NCI-H1417 (cell line): ENCODE data around the gene MRNIP.
A peak's percentile ranks its signal among the peaks of the same experiment; 100 is the strongest.

Source experiments
- DNase-seq, 3 experiments: peaks; one replicate each; lab custom pipeline; 2025; lab: John Stamatoyannopoulos, UW

Gene MRNIP, protein sequence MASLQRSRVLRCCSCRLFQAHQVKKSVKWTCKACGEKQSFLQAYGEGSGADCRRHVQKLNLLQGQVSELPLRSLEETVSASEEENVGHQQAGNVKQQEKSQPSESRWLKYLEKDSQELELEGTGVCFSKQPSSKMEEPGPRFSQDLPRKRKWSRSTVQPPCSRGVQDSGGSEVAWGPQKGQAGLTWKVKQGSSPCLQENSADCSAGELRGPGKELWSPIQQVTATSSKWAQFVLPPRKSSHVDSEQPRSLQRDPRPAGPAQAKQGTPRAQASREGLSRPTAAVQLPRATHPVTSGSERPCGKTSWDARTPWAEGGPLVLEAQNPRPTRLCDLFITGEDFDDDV

DNA sequence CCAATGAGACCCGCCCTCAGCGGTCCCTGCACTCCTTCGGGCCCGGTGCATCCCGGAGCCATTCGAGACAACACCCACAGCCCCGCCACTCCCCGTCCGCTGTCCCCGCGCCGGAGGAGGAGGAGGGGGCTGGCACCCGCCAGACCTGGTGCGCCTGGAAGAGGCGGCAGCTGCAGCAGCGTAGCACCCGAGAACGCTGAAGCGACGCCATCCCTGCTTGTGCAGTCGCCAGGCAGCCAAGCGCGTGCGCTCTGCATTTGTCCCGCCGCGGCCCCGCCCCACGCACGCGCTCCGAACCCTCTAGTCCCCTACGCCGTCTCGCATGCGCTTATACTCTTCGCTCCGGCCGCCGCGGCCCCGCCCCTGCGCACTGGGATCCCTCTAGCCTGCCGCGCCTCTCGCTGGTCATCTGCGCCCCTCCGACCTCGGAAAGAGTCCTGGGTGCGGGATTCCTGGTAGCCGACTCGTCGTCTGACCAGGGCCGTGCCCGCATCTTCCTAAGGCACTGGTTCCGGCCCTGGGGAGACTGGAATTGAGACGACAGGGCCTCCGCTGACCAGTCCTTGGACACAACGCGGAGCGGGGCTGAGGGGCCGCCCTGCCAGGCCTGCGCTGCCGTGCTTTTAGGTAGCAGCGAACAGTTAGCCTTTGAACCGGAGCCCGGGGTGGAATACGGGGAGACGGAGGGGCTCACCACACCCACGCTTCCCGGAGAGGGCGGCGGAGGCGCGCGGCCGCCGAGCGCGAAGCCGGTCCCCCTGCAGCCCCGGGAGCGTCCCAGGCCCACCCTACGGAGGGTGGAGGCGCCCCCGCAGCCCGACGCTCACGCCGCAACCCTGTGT lies at the start of gene MRNIP:
TSS of gene MRNIP (minus strand) at position 232 of the 842 bp plus-strand sequence. CDS start at position 211, 21 bp downstream.
- peak; percentile 90 to 97 (median 94) for DNase-seq

DNA sequence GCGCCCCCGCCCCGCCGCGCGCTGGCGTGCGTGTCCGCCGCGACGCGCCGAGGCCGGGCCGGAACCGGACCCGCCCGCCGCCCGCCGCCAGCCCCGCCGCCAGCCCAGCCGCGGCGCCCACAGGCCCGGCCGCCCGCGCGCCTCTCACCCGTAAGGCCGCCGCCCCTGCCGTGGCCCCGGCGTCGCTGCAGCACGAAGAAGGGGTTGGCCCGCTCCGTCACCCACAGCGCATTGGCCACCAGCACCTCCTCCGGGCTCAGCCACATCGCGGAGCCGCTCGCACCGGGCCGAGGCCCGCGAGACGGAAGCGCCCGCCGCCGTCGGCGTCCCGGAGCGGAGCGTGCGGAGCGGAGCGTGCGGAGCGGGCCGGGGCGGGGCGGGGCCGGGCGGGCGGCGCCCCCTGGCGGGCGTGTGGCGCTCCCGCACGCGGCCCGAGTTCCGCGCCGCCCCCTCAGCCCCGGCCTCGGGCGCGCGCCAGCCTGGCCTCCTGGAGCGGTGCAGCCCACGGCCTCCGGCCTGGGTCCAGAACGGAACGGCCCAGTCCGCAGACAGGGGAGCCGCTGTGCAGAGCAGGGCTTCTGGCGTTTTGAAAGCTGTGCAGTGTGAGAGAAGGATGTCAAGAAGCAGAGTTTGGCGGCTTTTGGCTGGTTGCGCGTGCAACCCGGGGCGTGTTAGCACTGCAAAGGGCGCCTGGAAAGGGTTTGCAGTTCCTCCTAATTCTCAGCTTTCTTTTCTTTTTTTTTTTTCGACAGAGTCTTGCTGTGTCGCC lies 49.1 kb upstream of the MRNIP start, which contains the start of gene TBC1D9B:
TSS of gene TBC1D9B (minus strand) at position 342 of the 769 bp plus-strand sequence. CDS start at position 266, 76 bp downstream.
- peak; percentile 65 to 77 (median 69) for DNase-seq

DNA sequence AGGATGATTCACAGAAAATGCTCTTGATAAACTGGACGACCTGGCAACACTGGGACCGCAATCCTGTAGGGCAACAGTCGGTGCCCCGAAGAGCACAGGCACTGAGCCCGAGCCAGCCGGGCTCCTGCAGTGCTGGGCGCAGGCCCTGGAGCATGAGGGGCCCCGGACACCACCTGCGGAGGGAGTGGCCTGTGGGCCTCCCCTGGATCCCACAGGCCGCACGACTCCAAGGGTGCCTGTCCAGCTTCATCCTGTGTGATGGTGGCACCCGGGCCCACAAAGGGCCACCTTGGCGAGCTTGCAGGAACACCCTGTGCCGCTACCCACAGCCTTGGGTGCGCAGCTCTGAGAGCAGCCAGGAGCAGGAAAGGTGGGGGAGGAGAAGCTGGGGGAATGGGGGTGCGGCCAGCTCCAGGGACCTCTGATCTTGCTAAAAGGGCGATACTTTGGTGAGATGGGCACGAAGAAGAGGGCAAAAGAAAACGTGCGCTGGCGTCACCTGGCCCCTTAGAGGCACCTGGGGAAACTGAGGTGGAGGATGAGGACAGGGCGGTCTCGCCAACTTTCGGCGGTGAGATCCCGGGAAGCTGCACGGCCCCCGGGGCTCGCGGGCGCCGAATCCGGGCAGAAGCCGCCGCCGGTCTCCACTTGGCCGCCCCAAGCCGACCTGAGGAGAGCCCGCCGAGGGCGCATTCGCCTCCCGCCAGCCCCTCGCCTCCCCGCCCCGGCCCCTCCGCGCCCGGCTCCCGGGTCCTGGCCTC lies 48.4 kb upstream of the MRNIP start:
- DNase-seq = peak in 2 of 3 experiments; percentile 19 to 40

DNA sequence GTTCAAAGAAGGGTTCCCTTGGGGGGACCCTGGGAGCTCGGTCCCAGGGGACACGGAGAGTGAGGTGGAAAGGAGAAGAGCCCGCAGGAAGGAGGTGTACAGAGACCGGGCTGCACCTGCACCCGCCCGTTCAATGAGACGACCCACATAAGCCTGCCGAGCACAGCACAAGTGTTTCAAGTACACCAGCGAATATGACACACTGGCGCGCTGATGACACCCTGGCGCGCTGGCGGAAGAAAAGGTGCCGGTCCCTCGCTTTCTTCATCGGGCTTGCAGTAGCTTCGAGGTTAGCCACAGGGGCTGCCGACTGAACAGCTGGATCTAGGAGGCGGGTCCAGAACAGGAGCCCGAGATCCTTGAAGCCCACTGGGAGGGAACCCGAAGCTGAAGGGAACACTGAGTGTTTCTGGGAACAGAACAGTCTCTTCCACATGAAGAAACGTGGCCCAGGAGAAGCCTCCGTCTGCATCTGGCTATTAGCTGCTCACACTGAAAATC lies 47.7 kb upstream of the MRNIP start:
- DNase-seq = no peak

DNA sequence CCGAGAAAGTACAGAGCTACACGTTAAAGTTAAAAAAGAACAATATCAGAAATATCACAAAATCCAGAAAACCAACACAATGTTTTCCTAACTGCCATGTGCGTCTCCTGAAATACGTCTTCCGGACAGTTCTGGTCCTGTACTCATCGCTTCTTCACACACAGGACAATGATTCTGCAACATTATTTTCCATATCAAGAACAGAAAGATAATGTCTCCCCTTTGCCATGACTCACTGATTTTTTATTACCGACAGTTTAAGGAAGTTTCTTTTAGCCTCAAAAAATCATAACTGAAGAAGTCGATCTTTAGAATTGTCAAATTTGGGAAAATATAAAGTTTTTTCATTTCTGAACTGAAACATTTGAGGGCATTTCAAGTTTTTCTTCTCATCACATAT lies 46.5 kb upstream of the MRNIP start:
- no peak for DNase-seq

DNA sequence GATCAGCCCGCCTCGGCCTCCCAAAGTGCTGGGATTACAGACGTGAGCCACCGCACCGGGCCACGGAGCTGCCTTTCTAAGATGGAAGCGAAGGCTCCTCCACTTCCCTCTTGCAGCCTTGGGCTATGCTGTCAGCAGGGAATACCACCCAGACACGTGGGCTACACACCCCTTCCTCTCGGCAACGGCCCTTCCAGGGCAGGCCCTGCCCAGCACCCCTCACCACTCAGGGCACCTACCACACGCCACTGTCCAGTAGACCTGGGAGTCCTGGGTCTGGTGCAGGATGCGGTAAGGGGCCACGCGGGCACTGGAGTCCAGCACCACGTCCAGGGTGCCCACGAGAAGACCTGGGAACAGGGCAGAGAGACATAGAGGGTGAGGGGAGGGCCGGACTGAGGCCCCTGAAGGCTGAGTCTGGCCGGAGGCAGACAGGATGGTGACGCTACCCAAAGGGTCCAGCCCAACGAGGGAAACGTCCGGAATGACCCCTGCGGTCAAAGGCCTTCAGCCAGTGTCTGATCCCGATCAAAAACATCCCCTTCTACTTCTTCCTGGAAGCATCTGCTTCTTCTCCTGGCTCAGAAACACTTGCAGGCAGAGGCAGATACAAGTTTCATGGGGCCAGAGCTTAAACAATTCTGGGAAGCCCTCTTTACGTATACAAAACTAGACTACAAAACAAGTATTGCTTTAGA lies 46.0 kb upstream of the MRNIP start:
- DNase-seq = no peak

DNA sequence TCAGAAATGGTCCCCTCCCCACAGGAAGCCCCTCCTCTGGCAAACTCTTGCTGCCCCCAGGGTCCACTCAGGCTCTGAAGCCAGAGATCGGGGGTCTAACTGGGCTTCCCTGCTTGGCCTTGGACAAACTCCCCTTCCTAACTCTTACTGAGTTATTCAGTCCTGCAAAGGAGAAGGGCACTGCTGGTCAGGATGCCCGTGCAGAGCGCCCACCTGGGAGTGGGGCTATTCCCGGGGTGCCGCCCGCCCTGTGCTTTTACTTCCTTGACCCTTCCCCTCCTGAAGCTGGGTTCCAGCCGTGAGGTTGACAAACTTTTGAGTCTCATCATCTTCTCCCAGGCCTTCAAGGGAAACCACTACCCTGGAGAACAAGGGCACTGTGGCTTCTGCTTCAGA lies 44.1 kb upstream of the MRNIP start:
- no peak for DNase-seq

DNA sequence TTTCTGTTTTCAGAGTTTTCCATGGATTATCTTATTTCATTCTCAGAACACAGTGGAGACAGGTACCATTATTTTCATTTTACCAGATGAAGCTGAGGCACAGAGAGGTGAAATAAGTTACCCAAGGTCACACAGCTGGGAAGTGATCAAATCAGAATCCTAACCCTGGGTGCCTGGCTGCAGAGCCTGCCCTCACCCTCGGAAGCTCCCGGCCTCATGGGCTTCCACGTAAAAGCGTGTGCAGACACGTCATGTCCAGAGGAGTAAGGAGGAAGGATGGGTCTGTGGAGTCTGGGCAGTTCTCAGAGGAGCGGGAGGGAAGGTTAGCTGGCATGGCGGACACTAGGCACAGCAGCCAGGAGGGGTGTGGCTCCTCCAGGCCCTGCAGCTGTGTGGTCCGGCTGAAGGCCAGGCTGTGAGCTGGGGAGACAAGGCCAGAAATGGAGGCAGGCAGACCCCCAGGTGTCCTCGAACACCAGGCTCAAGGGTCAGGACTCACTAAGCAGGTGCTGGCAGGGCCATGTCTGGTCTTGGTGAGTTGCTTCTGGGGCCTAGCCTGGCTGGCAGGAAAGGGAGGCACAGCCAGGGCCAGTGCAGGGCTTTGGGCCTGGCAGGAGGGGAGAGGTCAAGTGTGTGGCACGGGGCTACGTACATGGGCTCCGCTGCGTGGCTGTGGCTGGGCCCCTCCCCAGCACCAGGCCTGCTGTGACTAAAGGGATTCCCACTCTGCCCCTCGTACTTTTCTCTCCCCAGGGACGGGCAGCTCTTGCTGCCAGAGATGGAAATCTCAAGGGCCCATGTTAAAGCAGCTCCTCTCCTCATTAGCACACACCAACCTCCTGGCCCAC lies 43.5 kb upstream of the MRNIP start:
- DNase-seq = no peak

DNA sequence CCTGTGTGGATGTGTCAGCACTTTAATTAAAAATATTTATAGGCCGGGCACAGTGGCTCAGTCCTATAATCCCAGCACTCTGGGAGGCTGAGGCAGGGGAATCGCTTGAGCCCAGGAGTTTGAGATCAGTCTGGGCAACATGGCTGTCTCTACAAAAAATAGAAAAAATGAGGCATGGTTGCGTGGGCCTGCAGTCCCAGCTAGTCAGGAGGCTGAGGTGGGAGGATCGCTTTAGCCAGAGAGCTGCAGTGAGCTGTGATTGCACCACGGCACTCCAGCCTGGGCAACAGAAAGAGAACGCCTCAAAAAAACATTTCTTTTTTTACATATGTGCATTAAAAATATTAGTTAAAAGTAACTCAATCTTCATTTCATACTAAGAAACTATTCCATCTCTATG lies 42.8 kb upstream of the MRNIP start:
- DNase-seq = no peak

DNA sequence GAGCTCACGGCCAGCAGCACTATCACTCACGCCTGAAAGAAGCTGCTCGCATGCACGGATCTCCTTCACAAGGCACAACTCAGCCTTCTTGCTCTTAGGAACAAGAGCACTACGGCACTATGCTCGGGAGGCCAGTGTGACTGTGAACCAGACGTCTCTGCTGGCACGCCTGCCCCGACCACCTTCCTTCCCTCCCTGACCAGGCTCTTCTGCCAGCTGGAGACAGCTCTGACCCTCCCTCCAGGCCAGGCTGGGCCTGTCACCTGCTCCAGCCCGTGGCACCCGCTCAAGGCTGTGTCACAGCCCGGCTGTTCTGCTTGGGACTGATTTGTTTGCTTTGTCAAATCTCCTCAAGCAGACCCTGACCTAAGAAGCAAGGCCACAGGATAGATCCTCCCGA lies 42.1 kb upstream of the MRNIP start:
- DNase-seq = no peak

DNA sequence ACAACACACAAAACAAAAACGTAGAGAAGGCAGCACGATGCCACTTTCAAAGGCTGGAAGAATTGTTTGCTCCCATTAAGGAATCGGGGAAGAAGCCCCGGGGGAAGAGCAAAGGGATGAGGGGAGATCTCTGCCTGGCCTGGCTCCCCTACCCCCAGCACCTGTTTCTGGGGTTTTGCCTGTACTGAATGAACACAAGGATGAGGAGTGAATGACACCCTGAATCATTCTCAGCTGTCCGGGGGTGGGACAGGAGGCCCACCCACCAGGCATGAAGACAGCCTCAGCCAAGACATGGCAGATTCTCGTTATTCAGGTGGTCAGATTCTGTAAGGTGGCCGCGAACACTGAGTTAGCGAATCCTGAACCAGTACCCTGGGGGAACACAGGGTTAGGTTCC lies 41.6 kb upstream of the MRNIP start:
- DNase-seq = no peak

DNA sequence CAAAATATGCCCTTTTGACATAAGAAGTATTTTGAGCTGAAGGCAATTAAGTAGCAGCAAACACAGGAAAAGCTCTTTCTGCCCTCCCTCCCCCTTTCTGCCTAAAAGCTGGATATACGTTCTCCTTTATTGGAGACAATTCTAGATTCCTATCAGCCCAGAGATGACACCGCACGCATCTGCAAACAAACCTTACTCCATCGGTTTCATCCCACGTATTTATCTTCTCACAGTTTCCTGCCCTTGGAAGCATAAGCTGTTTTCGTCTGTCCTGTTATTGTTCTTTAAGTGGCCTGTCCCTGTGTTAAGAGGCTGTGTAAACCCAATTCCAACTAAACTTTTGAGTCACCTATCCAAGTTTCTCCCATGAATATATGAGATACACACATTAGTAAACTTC lies 37.2 kb upstream of the MRNIP start:
- no peak for DNase-seq

DNA sequence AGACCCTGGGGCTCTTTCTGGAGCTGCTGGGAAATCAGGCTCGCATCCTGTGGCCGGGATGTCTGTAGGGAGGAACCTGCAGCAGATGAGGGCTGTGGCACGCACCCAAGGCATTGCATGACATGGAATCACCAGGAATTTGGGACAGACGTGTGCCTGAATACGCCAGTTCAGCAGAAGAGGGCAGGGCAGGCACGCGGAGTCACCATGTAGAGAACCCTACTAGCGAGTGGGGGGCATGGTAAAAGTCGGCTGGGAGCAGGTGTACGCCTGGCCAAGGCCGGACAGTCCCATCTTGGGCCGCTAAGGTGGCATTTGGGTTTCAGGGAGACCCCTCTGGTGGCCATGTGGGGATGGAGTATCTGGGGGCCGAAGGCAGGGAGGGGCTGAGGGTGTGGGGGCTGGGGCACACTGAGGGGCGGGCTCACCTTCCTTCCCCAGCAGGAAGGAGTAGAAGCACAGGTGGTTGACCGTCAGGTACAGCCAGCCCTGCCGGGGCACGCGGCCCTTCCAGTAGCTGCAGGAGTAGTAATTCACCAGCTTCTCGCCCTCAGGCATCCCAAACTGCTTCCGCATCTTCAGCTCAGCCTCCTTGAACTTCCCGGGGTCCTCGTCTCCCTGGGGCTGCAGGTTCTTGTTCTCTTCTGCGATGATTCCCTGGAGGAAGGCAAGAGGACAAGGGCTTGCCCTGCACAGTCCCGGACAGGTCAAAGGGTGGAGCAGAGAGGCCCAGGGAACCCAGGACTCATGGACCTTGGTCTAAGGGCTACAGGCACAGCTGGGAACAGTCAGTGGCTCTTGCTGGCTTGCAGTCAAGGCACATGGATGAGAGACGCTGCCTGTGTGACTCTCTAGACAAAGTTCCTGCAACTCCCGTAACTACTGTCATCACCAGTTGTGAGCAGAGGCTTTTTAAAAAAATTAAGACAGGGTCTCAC lies 35.6 kb upstream of the MRNIP start:
- DNase-seq = no peak

DNA sequence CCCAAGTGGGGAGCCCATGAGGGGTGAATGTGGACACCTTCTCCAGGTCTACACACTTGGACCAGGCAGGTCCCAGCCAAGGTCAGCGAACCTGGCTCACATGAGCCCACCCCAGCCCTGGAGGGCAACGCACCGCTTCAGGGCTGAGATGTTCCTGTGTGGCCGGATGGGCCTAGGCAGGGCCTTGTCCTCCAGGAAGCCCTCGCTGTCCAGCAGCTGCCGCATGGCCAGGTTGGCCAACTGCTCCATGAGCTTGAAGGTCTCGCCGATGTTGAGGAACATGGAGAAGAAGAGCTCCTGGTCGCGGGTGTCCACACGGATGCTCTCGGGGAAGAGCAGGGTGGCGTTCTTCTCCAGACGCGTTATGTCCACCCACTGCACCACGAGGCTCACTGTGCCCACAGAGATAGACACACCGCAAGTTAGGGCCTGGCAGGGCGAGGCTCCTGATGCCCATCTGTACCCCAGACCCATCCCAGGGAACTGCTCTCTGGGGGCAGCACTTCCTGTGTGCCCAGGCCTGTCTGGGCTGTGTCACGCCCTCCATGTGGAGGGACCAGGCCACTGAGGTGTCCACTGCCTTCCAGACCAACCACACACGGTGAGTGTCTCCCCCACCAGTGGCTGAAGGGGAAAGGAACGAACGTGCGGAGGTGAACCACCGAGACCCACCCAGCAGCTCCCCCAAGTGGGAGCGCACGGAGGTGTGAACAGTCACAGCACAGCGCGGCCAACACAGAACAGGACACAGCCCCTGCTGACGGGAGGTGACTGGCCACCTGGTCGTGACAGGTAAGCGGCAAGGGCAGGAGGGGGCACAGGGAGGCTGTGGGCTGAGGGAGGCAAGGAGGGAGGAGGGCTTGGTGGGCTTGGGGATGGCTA lies 34.7 kb upstream of the MRNIP start:
- DNase-seq = no peak

DNA sequence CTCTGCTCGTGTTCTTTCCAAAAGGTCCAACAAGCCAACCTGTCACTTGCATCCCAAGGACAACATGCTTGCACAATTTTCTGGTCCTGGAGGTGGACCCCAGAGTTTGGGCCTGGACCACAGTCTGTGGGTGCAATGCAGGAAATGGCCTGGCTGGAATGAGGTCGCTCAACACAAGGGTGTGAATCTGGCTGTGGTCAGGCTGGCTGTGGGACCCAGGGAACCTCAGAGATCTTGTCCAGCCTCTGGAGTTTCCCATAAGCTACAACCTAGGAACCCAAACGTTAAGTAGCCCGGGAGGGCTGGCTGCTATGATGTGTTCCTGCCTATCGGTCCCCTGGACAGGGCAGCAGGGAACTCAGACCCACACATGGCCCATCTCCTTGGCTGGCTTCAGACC lies 33.6 kb upstream of the MRNIP start:
- DNase-seq = no peak

DNA sequence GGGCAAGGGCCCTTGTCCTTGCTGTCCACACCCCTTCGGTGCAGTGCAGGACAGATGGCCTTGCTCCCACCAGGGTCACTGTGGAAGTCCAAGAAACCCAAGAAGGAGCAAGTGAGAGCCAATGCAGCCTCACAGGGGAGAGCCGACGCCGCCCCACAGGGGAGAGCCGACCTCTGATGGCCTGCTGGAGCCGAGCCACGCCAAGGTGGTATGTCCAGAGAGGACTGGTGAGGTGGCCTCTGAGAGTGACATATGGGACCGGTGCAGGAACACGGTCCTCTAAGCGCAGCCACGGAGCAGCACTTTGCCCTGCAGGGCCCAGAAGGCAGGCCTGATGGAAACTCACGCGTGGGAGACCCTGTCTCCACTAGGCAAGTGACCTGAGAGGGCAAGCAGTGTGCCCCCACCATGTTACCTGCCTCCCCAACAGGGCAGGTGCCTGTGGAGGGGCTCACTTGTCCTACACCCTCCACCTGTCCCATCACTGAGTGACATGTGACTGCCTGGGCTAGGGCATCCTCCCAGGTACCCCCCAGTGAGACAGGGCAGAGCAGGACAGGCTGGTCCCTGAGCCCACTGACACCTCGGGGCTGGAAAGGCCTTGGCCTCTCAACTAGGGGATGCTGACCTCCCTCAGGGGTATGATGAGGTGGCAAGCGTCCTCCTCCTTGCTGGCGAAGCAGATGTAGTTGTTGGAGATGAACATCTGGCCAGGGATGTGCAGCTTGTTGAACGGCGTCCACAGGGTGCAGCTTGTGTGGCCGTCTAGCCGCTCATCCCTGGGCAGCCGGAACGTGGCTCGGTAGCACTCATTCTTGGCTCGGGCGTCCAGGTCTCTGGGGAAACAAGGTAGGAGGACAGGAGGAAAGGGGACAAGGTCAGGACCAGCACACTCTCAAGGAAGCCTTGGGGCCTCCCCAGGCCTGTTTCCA lies 32.4 kb upstream of the MRNIP start:
- no peak for DNase-seq

DNA sequence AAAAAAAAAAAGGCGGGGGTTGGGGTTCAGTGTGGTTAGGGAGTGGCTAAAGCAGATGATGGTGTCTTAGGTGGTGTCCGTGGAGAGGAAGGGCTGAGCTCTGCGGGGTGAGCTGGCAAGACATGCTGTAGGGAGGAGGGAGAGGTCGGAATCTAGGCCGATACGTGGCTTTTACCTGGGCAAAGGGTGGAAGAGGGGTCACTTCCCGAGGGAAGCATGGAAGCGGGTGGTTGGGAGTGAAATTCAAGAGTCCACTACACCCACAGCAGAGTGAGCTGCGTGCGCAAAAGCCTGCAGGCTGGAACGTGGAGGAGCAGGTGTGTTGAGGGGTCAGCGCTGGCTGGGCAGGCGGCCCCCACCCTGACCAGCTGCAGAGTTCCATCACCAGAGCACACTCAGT lies 31.3 kb upstream of the MRNIP start:
- DNase-seq = no peak
